Transverse colon (tissue), 3 donors: ENCODE measurements around the gene FAM20C.

Experiments used
- POLR2A ChIP-seq: fragments of 450-650 bp; IDR thresholded peaks from one replicate; pipeline ENCODE4 v1.6.1; 2016; ENCODE audit warnings: antibody characterized with exemption, mild to moderate bottlenecking, moderate library complexity
- TF ChIP-seq, protein P1 (sequence below), 5 experiments: fragments of 200-600 bp in 3 of 5; fragments of 450-650 bp in 2 of 5; sonication (generic) in 3 of 5; IDR thresholded peaks; 1 replicate in 2 of 5; 2 replicates in 3 of 5; pipeline ENCODE4 v1.5.1; 2016 to 2017; ENCODE audit warnings: antibody characterized with exemption in 5 of 5, inconsistent platforms in 3 of 5, mild to moderate bottlenecking in 2 of 5, moderate library complexity in 1 of 5

DNA sequence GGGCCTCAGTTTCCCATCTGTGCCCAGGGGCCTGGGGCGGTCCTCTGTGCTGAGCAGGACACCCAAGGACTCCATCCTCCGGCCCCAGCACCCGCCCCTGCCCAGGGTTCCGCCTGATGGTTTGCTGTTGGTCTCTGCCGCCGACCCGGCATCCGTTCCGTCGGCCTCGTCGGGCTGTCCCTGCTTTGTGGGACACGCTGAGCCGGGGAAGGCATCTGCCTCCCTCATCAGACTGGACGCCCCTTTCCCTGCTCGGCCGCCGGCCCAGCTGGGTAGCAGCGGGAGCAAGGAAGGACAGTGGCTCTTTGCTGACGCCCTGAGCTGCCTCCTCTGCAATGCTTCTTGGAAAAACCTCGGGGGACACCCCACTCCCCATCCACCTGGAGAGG is 39.5 kb downstream of the FAM20C start:
- TF ChIP-seq, protein P1, sequence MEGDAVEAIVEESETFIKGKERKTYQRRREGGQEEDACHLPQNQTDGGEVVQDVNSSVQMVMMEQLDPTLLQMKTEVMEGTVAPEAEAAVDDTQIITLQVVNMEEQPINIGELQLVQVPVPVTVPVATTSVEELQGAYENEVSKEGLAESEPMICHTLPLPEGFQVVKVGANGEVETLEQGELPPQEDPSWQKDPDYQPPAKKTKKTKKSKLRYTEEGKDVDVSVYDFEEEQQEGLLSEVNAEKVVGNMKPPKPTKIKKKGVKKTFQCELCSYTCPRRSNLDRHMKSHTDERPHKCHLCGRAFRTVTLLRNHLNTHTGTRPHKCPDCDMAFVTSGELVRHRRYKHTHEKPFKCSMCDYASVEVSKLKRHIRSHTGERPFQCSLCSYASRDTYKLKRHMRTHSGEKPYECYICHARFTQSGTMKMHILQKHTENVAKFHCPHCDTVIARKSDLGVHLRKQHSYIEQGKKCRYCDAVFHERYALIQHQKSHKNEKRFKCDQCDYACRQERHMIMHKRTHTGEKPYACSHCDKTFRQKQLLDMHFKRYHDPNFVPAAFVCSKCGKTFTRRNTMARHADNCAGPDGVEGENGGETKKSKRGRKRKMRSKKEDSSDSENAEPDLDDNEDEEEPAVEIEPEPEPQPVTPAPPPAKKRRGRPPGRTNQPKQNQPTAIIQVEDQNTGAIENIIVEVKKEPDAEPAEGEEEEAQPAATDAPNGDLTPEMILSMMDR (IDR thresholded peaks at IDR 0.05) = no peak
- no peak for TF ChIP-seq POLR2A
